H9 (cell line): Measurements from ENCODE around the gene SPTBN5. TPM values are rescaled to one million over a fixed set of nuclear protein-coding genes. Genes with fewer than 3 reads are reported as not detected.

Experiments
- DNase-seq: peaks from one replicate; pipeline ENCODE4 v3.0.0-alpha.2; 2017
- H2AFZ ChIP-seq: one replicate; pipeline ENCODE4 v1.6.1; 2013; ENCODE audit warnings: mild to moderate bottlenecking, low read length, control low read depth, moderate library complexity
- H2AK5ac ChIP-seq: 2 replicates; pipeline ENCODE4 v1.6.1; 2013; ENCODE audit warnings: low read length, control low read depth, mixed read lengths; ENCODE audit not compliant: insufficient read length
- H2BK120ac ChIP-seq: one replicate; pipeline ENCODE4 v1.6.1; 2013; ENCODE audit warnings: low read depth, mild to moderate bottlenecking, low read length, control low read depth, inconsistent platforms; ENCODE audit not compliant: poor library complexity, severe bottlenecking
- H2BK12ac ChIP-seq: 2 replicates; pipeline ENCODE4 v1.6.1; 2013; ENCODE audit warnings: low read length, control low read depth, mixed read lengths, low read depth; ENCODE audit not compliant: insufficient read length
- H2BK15ac ChIP-seq: 2 replicates; pipeline ENCODE4 v1.6.1; 2013; ENCODE audit warnings: low read depth, low read length, control low read depth
- H2BK20ac ChIP-seq: one replicate; pipeline ENCODE4 v1.6.1; 2013; ENCODE audit warnings: low read depth, mild to moderate bottlenecking, low read length, control low read depth, inconsistent platforms; ENCODE audit not compliant: poor library complexity, severe bottlenecking
- H2BK5ac ChIP-seq: 2 replicates; pipeline ENCODE4 v1.6.1; 2013; ENCODE audit warnings: low read length, control low read depth, mixed read lengths; ENCODE audit not compliant: insufficient read length
- H3K14ac ChIP-seq: 2 replicates; pipeline ENCODE4 v1.6.1; 2013; ENCODE audit warnings: low read length, control low read depth; ENCODE audit not compliant: insufficient read depth
- H3K18ac ChIP-seq: 2 replicates; pipeline ENCODE4 v1.6.1; 2013; ENCODE audit warnings: low read depth, mild to moderate bottlenecking, mixed read lengths, low read length, control low read depth; ENCODE audit not compliant: insufficient read length
- H3K23ac ChIP-seq: 2 replicates; pipeline ENCODE4 v1.6.1; 2013; ENCODE audit warnings: low read length, control low read depth, mixed read lengths, low read depth; ENCODE audit not compliant: insufficient read length
- H3K23me2 ChIP-seq: 2 replicates; pipeline ENCODE4 v1.6.1; 2013; ENCODE audit warnings: low read depth, mild to moderate bottlenecking, mixed read lengths, low read length, control low read depth; ENCODE audit not compliant: insufficient read length, poor library complexity, severe bottlenecking
- H3K27ac ChIP-seq: 2 replicates; pipeline ENCODE4 v1.5.1; 2013; ENCODE audit warnings: low read length, control low read depth, mixed read lengths, low read depth; ENCODE audit not compliant: insufficient read length
- H3K27me3 ChIP-seq: 2 replicates; pipeline ENCODE4 v1.6.1; 2013; ENCODE audit warnings: low read length, control low read depth, inconsistent platforms; ENCODE audit not compliant: insufficient read depth
- H3K4ac ChIP-seq: 2 replicates; pipeline ENCODE4 v1.6.1; 2013; ENCODE audit warnings: low read depth, mild to moderate bottlenecking, control low read depth, inconsistent platforms, low read length, moderate library complexity
- H3K4me1 ChIP-seq: 2 replicates; pipeline ENCODE4 v1.6.1; 2013; ENCODE audit warnings: low read length, control low read depth, inconsistent platforms; ENCODE audit not compliant: insufficient read depth
- H3K4me2 ChIP-seq: 2 replicates; pipeline ENCODE4 v1.6.1; 2013; ENCODE audit warnings: low read length, control low read depth, mixed read lengths; ENCODE audit not compliant: insufficient read length, insufficient read depth
- H3K56ac ChIP-seq: 2 replicates; pipeline ENCODE4 v1.6.1; 2013; ENCODE audit warnings: low read depth, mild to moderate bottlenecking, mixed read lengths, low read length, control low read depth; ENCODE audit not compliant: insufficient read length
- H3K79me1 ChIP-seq: 2 replicates; pipeline ENCODE4 v1.6.1; 2013; ENCODE audit warnings: low read depth, mild to moderate bottlenecking, moderate library complexity, low read length, control low read depth, inconsistent platforms; ENCODE audit not compliant: insufficient read depth, poor library complexity, severe bottlenecking
- H3K79me2 ChIP-seq: 2 replicates; pipeline ENCODE4 v1.6.1; 2013; ENCODE audit warnings: low read length, control low read depth, inconsistent platforms; ENCODE audit not compliant: insufficient read depth
- H3K9ac ChIP-seq: 2 replicates; pipeline ENCODE4 v1.6.1; 2013; ENCODE audit warnings: low read length, control low read depth, mixed read lengths; ENCODE audit not compliant: insufficient read length; ENCODE audit errors: extremely low read depth
- H3K9me3 ChIP-seq: one replicate; pipeline ENCODE4 v1.6.1; 2013; ENCODE audit warnings: low read depth, low read length, inconsistent platforms; ENCODE audit not compliant: control insufficient read depth
- H3T11ph ChIP-seq: one replicate; pipeline ENCODE4 v1.6.1; 2013; ENCODE audit warnings: mild to moderate bottlenecking, low read length, control low read depth, inconsistent platforms
- H4K20me1 ChIP-seq: one replicate; pipeline ENCODE4 v1.6.1; 2013; ENCODE audit not compliant: control insufficient read depth, insufficient read length, insufficient read depth
- H4K5ac ChIP-seq: 2 replicates; pipeline ENCODE4 v1.6.1; 2013; ENCODE audit warnings: low read depth, mild to moderate bottlenecking, mixed read lengths, low read length, control low read depth; ENCODE audit not compliant: insufficient read length
- H4K8ac ChIP-seq: replicated peaks from 2 replicates; pipeline ENCODE4 v1.6.1; 2013; ENCODE audit warnings: low read length, control low read depth, mixed read lengths, low read depth; ENCODE audit not compliant: insufficient read length
- H4K91ac ChIP-seq: 2 replicates; pipeline ENCODE4 v1.6.1; 2013; ENCODE audit warnings: low read depth, mild to moderate bottlenecking, moderate library complexity, mixed read lengths, low read length, control low read depth; ENCODE audit not compliant: insufficient read length
- H3K27ac Mint-ChIP-seq, 3 experiments: 2 replicates in 2 of 3; 3 replicates in 1 of 3; pipeline ENCODE4 v1.8.0; 2020 to 2021; ENCODE audit warnings: mixed read lengths in 3 of 3, mild to moderate bottlenecking in 1 of 3, moderate library complexity in 1 of 3
- H3K27me3 Mint-ChIP-seq: 2 replicates; pipeline ENCODE4 v1.8.0; 2021; ENCODE audit warnings: low read depth, mild to moderate bottlenecking, moderate library complexity, mixed read lengths
- H3K36me3 Mint-ChIP-seq, 3 experiments: 2 replicates in 2 of 3; 3 replicates in 1 of 3; pipeline ENCODE4 v1.8.0; 2020 to 2021; ENCODE audit warnings: low read depth in 3 of 3, mixed read lengths in 3 of 3; ENCODE audit not compliant: insufficient read depth in 1 of 3
- H3K4me1 Mint-ChIP-seq, 2 experiments: 2 replicates each; pipeline ENCODE4 v1.8.0; 2020; ENCODE audit warnings: mixed read lengths in 2 of 2
- H3K4me3 Mint-ChIP-seq, 2 experiments: 2 replicates in 1 of 2; 3 replicates in 1 of 2; pipeline ENCODE4 v1.8.0; 2020 to 2021; ENCODE audit warnings: mild to moderate bottlenecking in 2 of 2, mixed read lengths in 2 of 2, moderate library complexity in 1 of 2
- H3K9me3 Mint-ChIP-seq, 2 experiments: 2 replicates in 1 of 2; 3 replicates in 1 of 2; pipeline ENCODE4 v1.8.0; 2020; ENCODE audit warnings: mild to moderate bottlenecking in 2 of 2, mixed read lengths in 2 of 2, moderate library complexity in 1 of 2
- CTCF ChIP-seq: fragments of 200-600 bp; sonication (generic); conservative IDR thresholded peaks from 3 replicates; pipeline ENCODE4 v1.8.0; 2021; ENCODE audit warnings: antibody characterized with exemption, mild to moderate bottlenecking
- WGBS: extraction: QIAGEN DNeasy Blood & Tissue Kit; methylation state at CpG from one replicate; pipeline ENCODE4 v1.1.7; 2013; ENCODE audit warnings: missing lambda C conversion rate, low lambda C conversion rate, mixed read lengths; ENCODE audit not compliant: insufficient read length; ENCODE audit errors: extremely low coverage; 5-methylcytosine and 5-hydroxymethylcytosine counted together
- total RNA-seq: library from RNA; stranded (reverse); gene quantifications from 2 replicates; pipeline ENCODE4 v1.2.1, GENCODE V29; 2021

Gene SPTBN5
- total RNA-seq, 1 experiment from 2014 or later, result 0.90 TPM

- H2BK120ac ChIP-seq, result no peak overlapping the region
- Mint-ChIP-seq H3K4me1 (peaks cover 0 to 11% of the 10 kb centered on the region in 2 experiments; a peak in 3 of 4 replicates), H3K36me3 (peaks cover 0 to 9% (median 0%) of the 10 kb centered on the region in 3 experiments; a peak in 3 of 7 replicates), H3K27me3 (no peaks in the 10 kb centered on the region), H3K4me3 (no peak overlapping the region), H3K27ac (peak overlapping the region; percentile 33 to 61 (median 39)), H3K9me3 (no peaks in the 10 kb centered on the region)
- H3K4me1 ChIP-seq, result no peaks in the 10 kb centered on the region
- H4K91ac ChIP-seq, result no peak overlapping the region
- H2AK5ac ChIP-seq, result no peak overlapping the region
- H3T11ph ChIP-seq, result no peak overlapping the region
- H3K27me3 ChIP-seq, result no peaks in the 10 kb centered on the region
- H3K9me3 ChIP-seq, result no peaks in the 10 kb centered on the region
- WGBS, result no CpG with 5 or more reads among the region's 10 CpGs
- H3K4ac ChIP-seq, result no peak overlapping the region
- no peak overlapping the region for H3K9ac ChIP-seq
- no peak overlapping the region for H3K23ac ChIP-seq
- no peak overlapping the region for H3K4me2 ChIP-seq
- no peaks in the 10 kb centered on the region for H3K79me1 ChIP-seq
- H2BK12ac ChIP-seq, result no peak overlapping the region
- DNase-seq, result peak; percentile 30
- no peak overlapping the region for H3K56ac ChIP-seq
- no peak overlapping the region for H2AFZ ChIP-seq
- TF ChIP-seq CTCF, result no peak; the same call in 2 of the 3 replicates
- H2BK5ac ChIP-seq, result no peak overlapping the region
- no peak overlapping the region for H4K8ac ChIP-seq
- no peaks in the 10 kb centered on the region for H4K20me1 ChIP-seq
- no peak overlapping the region for H3K14ac ChIP-seq
- H3K18ac ChIP-seq, result no peak overlapping the region
- no peak overlapping the region for H2BK15ac ChIP-seq
- H3K23me2 ChIP-seq, result no peaks in the 10 kb centered on the region
- H2BK20ac ChIP-seq, result no peak overlapping the region
- H3K79me2 ChIP-seq, result 0 out of 2 replicates have a peak, but pooled peaks cover 2% of the 10 kb centered on the region
- H3K27ac ChIP-seq, result no peak overlapping the region
- H4K5ac ChIP-seq, result no peak overlapping the region
Measured at GRCh38 chr15:41926185-41927056, 32.6 kb upstream of the SPTBN5 start.
